Smooth muscle cell (in vitro differentiated cells): Measurements from ENCODE around the gene TEX13D. TPM values are rescaled to one million over a fixed set of nuclear protein-coding genes. Genes with fewer than 3 reads are reported as not detected.

Experiments
- DNase-seq: peaks from one replicate; lab custom pipeline; 2025; ENCODE audit not compliant: unreplicated experiment; lab: John Stamatoyannopoulos, UW
- H2AFZ ChIP-seq: fragments of 200-600 bp; sonication (generic); 2 replicates; pipeline ENCODE4 v1.6.0; 2016; ENCODE audit warnings: antibody characterized with exemption, low read depth, mild to moderate bottlenecking
- H3F3A ChIP-seq: fragments of 200-600 bp; sonication (generic); 2 replicates; pipeline ENCODE4 v1.6.0; 2017; ENCODE audit warnings: antibody characterized with exemption, low read depth
- H3K27ac ChIP-seq: fragments of 200-600 bp; sonication (generic); 2 replicates; pipeline ENCODE4 v1.5.1; 2016; ENCODE audit warnings: low read depth, mild to moderate bottlenecking
- H3K27me3 ChIP-seq: fragments of 200-600 bp; sonication (generic); 2 replicates; pipeline ENCODE4 v1.6.1; 2016; ENCODE audit warnings: low read depth, mild to moderate bottlenecking
- H3K36me3 ChIP-seq: fragments of 200-600 bp; sonication (generic); 2 replicates; pipeline ENCODE4 v1.5.1; 2016; ENCODE audit warnings: low read depth
- H3K4me1 ChIP-seq: fragments of 200-600 bp; sonication (generic); 2 replicates; pipeline ENCODE4 v1.5.1; 2016; ENCODE audit warnings: low read depth
- H3K4me2 ChIP-seq: fragments of 200-600 bp; sonication (generic); 2 replicates; pipeline ENCODE4 v1.6.0; 2016; ENCODE audit warnings: mild to moderate bottlenecking
- H3K4me3 ChIP-seq: fragments of 200-600 bp; sonication (generic); 2 replicates; pipeline ENCODE4 v1.5.1; 2016; ENCODE audit warnings: mild to moderate bottlenecking
- H3K79me2 ChIP-seq: fragments of 200-600 bp; sonication (generic); 2 replicates; pipeline ENCODE4 v1.6.0; 2016; ENCODE audit warnings: low read depth, mild to moderate bottlenecking
- H3K9ac ChIP-seq: fragments of 200-600 bp; sonication (generic); 2 replicates; pipeline ENCODE4 v1.6.0; 2016; ENCODE audit warnings: low read depth
- H3K9me3 ChIP-seq: fragments of 200-600 bp; sonication (generic); replicated peaks from 2 replicates; pipeline ENCODE4 v1.5.1; 2016; ENCODE audit warnings: low read depth
- H4K20me1 ChIP-seq: fragments of 200-600 bp; sonication (generic); 2 replicates; pipeline ENCODE4 v1.6.0; 2016; ENCODE audit warnings: low read depth
- CTCF ChIP-seq: fragments of 200-600 bp; sonication (generic); IDR thresholded peaks from 2 replicates; pipeline ENCODE4 v1.5.1; 2017; ENCODE audit warnings: borderline replicate concordance, mild to moderate bottlenecking, antibody characterized with exemption; ENCODE audit not compliant: insufficient read depth, poor library complexity, severe bottlenecking
- WGBS: methylation state at CpG from one replicate; pipeline ENCODE4 v1.1.7; 2016; ENCODE audit warnings: low lambda C conversion rate; 5-methylcytosine and 5-hydroxymethylcytosine counted together
- polyA plus RNA-seq: library from polyadenylated mRNA; unstranded; fragments of >200 nt; fragmentation: Nextera tagmentation; extraction: Ambion mirVana; gene quantifications from 2 replicates; pipeline ENCODE4 v1.2.1, GENCODE V29; 2016
- total RNA-seq: library from RNA; depleted of rRNA; stranded (reverse); fragments of >200 nt; gene quantifications from 2 replicates; pipeline ENCODE4 v1.2.3, GENCODE V29; 2014

TEX13D gene
- total and polyA plus RNA-seq, 2 experiments from 2014 or later = 0.04 TPM; not detected in 1

DNA sequence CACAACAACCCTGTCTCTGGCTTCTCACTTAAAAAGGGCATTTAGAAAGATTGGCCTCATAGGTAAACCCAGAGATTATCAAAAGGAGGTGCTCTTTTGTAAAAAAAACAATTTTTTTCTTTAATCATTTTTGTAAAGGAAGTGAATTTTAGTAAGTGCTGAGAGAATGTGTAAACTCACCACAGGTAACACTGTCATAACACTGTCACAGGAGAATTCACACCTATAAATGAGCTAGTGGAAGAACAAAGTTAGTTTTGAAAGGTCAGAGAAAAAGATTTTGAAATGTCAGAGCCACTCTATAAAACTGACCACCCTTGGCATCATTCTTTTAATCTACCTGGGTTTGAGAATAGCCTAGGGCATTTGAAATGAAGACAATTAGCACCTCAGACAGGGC lies 10.6 kb downstream of the TEX13D start:
- H3K36me3 ChIP-seq = no peaks in the 10 kb centered on the region
- no peaks in the 10 kb centered on the region for H3K79me2 ChIP-seq
- no peak for DNase-seq
- no peaks in the 10 kb centered on the region for H3F3A ChIP-seq
- no peak overlapping the region for H2AFZ ChIP-seq
- H3K4me1 ChIP-seq = no peaks in the 10 kb centered on the region
- TF ChIP-seq CTCF = no peak
- no peak overlapping the region for H3K9ac ChIP-seq
- H3K27ac ChIP-seq = no peak overlapping the region
- no peaks in the 10 kb centered on the region for H3K27me3 ChIP-seq
- no peaks in the 10 kb centered on the region for H4K20me1 ChIP-seq
- no peak overlapping the region for H3K4me3 ChIP-seq
- H3K9me3 ChIP-seq = no peaks in the 10 kb centered on the region
- no peak overlapping the region for H3K4me2 ChIP-seq

- no peak overlapping the region for H3K9ac ChIP-seq
- H4K20me1 ChIP-seq = no peaks in the 10 kb centered on the region
- H3K79me2 ChIP-seq = no peaks in the 10 kb centered on the region
- no peak overlapping the region for H3K4me2 ChIP-seq
- H3F3A ChIP-seq = no peaks in the 10 kb centered on the region
- no peak for DNase-seq
- H3K36me3 ChIP-seq = no peaks in the 10 kb centered on the region
- H3K4me3 ChIP-seq = no peak overlapping the region
- H2AFZ ChIP-seq = no peak overlapping the region
- 73% methylated on average over 4 of the region's 4 CpGs for WGBS
- no peak overlapping the region for H3K27ac ChIP-seq
- TF ChIP-seq CTCF = no peak
- H3K9me3 ChIP-seq = no peaks in the 10 kb centered on the region
- no peaks in the 10 kb centered on the region for H3K4me1 ChIP-seq
- H3K27me3 ChIP-seq = no peaks in the 10 kb centered on the region
Measured at GRCh38 chrX:124344246-124344645, 11.8 kb downstream of the TEX13D start.

- no peak for DNase-seq
Measured at GRCh38 chrX:124346117-124346876, 13.8 kb downstream of the TEX13D start, which contains the start of gene SH2D1A. TSS of gene SH2D1A (plus strand) at chrX:124346563. CDS start at chrX:124346643, 80 bp downstream.

More at GRCh38 chrX:124346117-124346876, 13.8 kb downstream of the TEX13D start, which contains the start of gene SH2D1A:
- Histone ChIP-seq H3K27ac (no peak within 1 kb of the TSS), H3F3A (no peaks in the 10 kb centered on the region), H3K36me3 (no peaks in the 10 kb centered on the region), H3K4me1 (no peaks in the 10 kb centered on the region), H3K9me3 (no peaks in the 10 kb centered on the region), H3K4me2 (no peak within 1 kb of the TSS), H4K20me1 (no peaks in the 10 kb centered on the region), H3K9ac (no peak within 1 kb of the TSS), H2AFZ (no peak within 1 kb of the TSS), H3K79me2 (no peaks in the 10 kb centered on the region), H3K4me3 (no peak within 1 kb of the TSS), H3K27me3 (no peaks in the 10 kb centered on the region)
- no peak for TF ChIP-seq CTCF
- WGBS = 89% methylated on average over 17 of the region's 19 CpGs
